HepG2 (cell line): ENCODE results near the gene CES3. TPM values are rescaled to one million over a fixed set of nuclear protein-coding genes. Genes with fewer than 3 reads are reported as not detected.

ENCODE experiments used
- KAT7 ChIP-seq: IDR thresholded peaks from 2 replicates; pipeline ENCODE4 v1.6.1; 2018; ENCODE audit warnings: borderline replicate concordance, missing compliant biosample characterization
- THRA ChIP-seq: sonication (generic); formaldehyde crosslinking; IDR thresholded peaks from 2 replicates; pipeline ENCODE4 v1.4.0; 2020; ENCODE audit warnings: missing genetic modification reagents, borderline replicate concordance
- ZBTB20 ChIP-seq: sonication (generic); formaldehyde crosslinking; IDR thresholded peaks from 2 replicates; pipeline ENCODE4 v1.8.1; 2023; ENCODE audit warnings: missing genetic modification reagents, low read depth, mild to moderate bottlenecking, borderline replicate concordance
- ZFP41 ChIP-seq: sonication (generic); formaldehyde crosslinking; IDR thresholded peaks from 2 replicates; pipeline ENCODE4 v1.4.0; 2020; ENCODE audit warnings: mild to moderate bottlenecking, missing genetic modification reagents, borderline replicate concordance
- ZMYM2 ChIP-seq: sonication (generic); formaldehyde crosslinking; IDR thresholded peaks from 2 replicates; pipeline ENCODE4 v1.8.0; 2022; ENCODE audit warnings: mild to moderate bottlenecking, missing genetic modification reagents
- ZNF503 ChIP-seq: sonication (generic); formaldehyde crosslinking; IDR thresholded peaks from 2 replicates; pipeline ENCODE4 v1.4.0; 2020; ENCODE audit warnings: missing genetic modification reagents
- ZNF543 ChIP-seq: sonication (generic); formaldehyde crosslinking; IDR thresholded peaks from 2 replicates; pipeline ENCODE4 v1.4.0; 2020; ENCODE audit warnings: mild to moderate bottlenecking, missing genetic modification reagents
- polyA plus RNA-seq, 8 experiments: library from polyadenylated mRNA; depleted of rRNA in 3 of 8; stranded (reverse) in 7 of 8; unstranded in 1 of 8; fragments of >200 nt; fragmentation: Illumina TruSeq in 4 of 8; extraction: Trizol in 4 of 8; gene quantifications; 2 replicates each; pipeline versions ENCODE4 v1.2.1 to v1.2.3, GENCODE V29; 2011 to 2016; ENCODE audit warnings: low read depth in 4 of 8, missing spikeins in 1 of 8, mixed read lengths in 1 of 8; ENCODE audit not compliant: insufficient read depth in 1 of 8
- total RNA-seq, 5 experiments: library from RNA; depleted of rRNA; stranded (reverse); fragments of >200 nt; fragmentation: Illumina TruSeq; extraction: Trizol; gene quantifications; 2 replicates each; pipeline ENCODE4 v1.2.3, GENCODE V29; 2016; ENCODE audit warnings: low read depth in 1 of 5
- TF ChIP-seq, protein P1 (sequence below): sonication (generic); formaldehyde crosslinking; IDR thresholded peaks from 2 replicates; pipeline ENCODE4 v1.5.0; 2020; ENCODE audit warnings: missing genetic modification reagents
- TF ChIP-seq, protein P2 (sequence below): sonication (generic); formaldehyde crosslinking; IDR thresholded peaks from 2 replicates; pipeline ENCODE4 v1.5.0; 2020; ENCODE audit warnings: mild to moderate bottlenecking, low read depth, missing genetic modification reagents, borderline replicate concordance

The CES3 gene
- total and polyA plus RNA-seq, 2 of the 13 experiments (the other 11 are each of a cell fraction or from before 2014, with no cell fraction given) = 6.6 to 17.4 TPM

DNA sequence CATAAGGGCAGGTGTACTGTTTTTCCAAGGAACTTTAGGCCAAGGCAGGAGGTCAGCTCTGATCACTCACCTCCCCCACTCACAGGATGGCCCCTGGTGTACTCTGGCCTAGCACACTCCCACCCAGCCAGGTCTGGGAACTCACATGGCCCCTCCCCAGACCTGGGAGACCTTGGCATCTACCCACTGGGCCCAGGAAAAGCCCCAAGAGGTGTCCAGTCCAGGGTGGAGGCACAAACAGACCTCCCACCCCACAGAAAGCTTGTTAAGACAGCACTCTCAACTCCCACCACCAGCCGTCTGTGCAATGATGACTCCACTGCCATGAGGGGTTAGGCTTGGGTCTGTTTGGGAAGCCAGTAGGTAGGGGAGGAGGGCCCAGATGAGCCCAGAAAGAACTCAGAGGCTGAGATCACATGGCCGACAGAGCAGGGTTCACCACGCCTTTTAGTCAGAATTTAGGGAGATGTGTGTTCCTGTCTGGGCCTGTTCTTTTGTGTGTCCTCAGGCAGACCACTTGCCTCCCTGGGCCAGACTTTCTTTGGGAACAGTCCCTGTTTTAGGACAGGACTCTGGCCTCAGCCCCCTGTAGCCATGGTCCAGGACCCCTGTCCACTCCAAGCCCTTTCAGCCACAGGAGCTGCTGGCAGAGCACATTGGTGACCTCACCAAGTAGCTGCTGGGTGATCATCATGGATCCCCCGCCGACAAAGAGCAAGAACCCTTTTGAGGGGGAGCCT lies 55.8 kb downstream of the CES3 start (continued):
- TF ChIP-seq, protein P1, sequence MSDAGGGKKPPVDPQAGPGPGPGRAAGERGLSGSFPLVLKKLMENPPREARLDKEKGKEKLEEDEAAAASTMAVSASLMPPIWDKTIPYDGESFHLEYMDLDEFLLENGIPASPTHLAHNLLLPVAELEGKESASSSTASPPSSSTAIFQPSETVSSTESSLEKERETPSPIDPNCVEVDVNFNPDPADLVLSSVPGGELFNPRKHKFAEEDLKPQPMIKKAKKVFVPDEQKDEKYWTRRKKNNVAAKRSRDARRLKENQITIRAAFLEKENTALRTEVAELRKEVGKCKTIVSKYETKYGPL (CRISPR knock-in tag) = no peak
- TF ChIP-seq ZMYM2 = no peak
- no peak for TF ChIP-seq ZNF503 (CRISPR knock-in tag)
- TF ChIP-seq KAT7 = no peak
- no peak for TF ChIP-seq ZFP41 (CRISPR knock-in tag)
- no peak for TF ChIP-seq THRA (CRISPR knock-in tag)
- TF ChIP-seq, protein P2, sequence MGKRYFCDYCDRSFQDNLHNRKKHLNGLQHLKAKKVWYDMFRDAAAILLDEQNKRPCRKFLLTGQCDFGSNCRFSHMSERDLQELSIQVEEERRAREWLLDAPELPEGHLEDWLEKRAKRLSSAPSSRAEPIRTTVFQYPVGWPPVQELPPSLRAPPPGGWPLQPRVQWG (CRISPR knock-in tag) = no peak
- no peak for TF ChIP-seq ZBTB20 (CRISPR knock-in tag)
- TF ChIP-seq ZNF543 (CRISPR knock-in tag) = no peak
